Neural progenitor cell (in vitro differentiated cells): ENCODE results near the gene IQCN.

Source experiments
- CTCF ChIP-seq: fragments of 200-600 bp; sonication (generic); IDR thresholded peaks from 2 replicates; pipeline ENCODE4 v1.5.1; 2017; ENCODE audit warnings: antibody characterized with exemption, mild to moderate bottlenecking
- EZH2 ChIP-seq: fragments of 200-600 bp; sonication (generic); IDR thresholded peaks from 2 replicates; pipeline ENCODE4 v1.6.1; 2017; ENCODE audit warnings: antibody characterized with exemption, mild to moderate bottlenecking, moderate library complexity
- EZH2phosphoT487 ChIP-seq: fragments of 200-600 bp; sonication (generic); IDR thresholded peaks from 2 replicates; pipeline ENCODE4 v1.6.1; 2017; ENCODE audit warnings: antibody characterized with exemption

- no peak for TF ChIP-seq CTCF
- TF ChIP-seq EZH2: no peak
- TF ChIP-seq EZH2phosphoT487: no peak
Observed at GRCh38 chr19:18292462-18292809, 18.2 kb upstream of the IQCN start.
